Fibroblast of mammary gland (primary cell): ENCODE results near the gene RNF144B.

ENCODE experiments used
- DNase-seq: peaks from one replicate; pipeline ENCODE4 v3.0.0-alpha.2; 2010; ENCODE audit warnings: low read depth
- H3K4me3 ChIP-seq: 2 replicates; pipeline ENCODE4 v1.5.1; 2011; ENCODE audit warnings: low read depth, mild to moderate bottlenecking, low read length, moderate library complexity; ENCODE audit not compliant: control insufficient read depth
- TF ChIP-seq, protein P1 (sequence below): conservative IDR thresholded peaks from 2 replicates; pipeline ENCODE4 v1.5.1; 2011; ENCODE audit warnings: low read depth, low read length, inconsistent platforms; ENCODE audit not compliant: control insufficient read depth, insufficient read depth

The RNF144B gene

DNA sequence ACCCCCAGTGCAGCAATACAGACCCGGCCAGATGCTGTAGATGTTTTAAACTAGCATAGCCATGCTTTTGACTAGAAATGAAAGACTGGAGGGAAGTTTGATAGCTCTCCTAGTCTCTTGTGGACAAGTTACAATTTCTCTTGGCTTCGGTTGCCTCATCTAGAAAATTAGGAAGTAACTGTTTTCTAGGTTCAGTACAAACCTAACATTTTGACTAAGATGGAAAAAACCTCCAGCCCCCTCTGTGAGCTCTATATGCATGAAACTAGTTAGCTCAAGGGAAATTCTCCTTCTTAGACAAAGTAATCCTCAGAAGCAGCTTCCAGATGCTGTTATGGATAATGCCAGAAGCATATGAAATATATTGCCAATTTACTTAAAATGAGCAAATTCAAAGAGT lies 86.6 kb downstream of the RNF144B start:
- TF ChIP-seq, protein P1, sequence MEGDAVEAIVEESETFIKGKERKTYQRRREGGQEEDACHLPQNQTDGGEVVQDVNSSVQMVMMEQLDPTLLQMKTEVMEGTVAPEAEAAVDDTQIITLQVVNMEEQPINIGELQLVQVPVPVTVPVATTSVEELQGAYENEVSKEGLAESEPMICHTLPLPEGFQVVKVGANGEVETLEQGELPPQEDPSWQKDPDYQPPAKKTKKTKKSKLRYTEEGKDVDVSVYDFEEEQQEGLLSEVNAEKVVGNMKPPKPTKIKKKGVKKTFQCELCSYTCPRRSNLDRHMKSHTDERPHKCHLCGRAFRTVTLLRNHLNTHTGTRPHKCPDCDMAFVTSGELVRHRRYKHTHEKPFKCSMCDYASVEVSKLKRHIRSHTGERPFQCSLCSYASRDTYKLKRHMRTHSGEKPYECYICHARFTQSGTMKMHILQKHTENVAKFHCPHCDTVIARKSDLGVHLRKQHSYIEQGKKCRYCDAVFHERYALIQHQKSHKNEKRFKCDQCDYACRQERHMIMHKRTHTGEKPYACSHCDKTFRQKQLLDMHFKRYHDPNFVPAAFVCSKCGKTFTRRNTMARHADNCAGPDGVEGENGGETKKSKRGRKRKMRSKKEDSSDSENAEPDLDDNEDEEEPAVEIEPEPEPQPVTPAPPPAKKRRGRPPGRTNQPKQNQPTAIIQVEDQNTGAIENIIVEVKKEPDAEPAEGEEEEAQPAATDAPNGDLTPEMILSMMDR = no peak
- DNase-seq = no peak
- H3K4me3 ChIP-seq = no peak overlapping the region

DNA sequence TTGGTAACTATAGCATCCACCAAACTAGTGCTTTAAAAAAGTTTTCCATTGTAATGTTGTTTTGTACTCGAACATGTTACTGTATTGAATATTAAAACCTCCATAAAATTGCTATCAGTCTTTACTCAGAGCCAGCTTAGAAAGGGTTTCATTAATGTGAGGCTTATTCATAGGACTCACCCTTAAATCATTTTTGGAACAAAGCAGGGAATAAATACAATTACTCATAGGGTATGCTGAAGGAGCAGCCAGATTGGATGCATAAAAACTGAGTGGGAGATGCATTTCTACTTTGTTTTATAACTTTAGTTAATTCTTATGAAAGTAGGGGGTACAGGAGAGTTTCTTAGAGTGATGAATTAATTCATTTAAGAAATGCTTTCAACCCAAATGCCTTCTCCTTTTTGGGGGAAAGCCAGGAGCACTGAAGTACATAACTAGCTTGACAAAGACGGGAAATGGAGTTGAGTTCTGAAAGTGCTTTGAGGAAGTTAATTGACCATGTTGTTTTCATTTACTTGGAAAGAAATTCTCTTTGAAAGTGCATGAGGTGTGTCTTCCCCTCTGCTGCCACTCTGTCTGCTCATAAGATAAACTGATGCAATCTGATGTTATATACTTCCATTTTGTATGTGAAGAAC lies 90.3 kb downstream of the RNF144B start:
- DNase-seq = peak; percentile 29
- TF ChIP-seq, protein P1 = no peak
- H3K4me3 ChIP-seq = no peak overlapping the region

DNA sequence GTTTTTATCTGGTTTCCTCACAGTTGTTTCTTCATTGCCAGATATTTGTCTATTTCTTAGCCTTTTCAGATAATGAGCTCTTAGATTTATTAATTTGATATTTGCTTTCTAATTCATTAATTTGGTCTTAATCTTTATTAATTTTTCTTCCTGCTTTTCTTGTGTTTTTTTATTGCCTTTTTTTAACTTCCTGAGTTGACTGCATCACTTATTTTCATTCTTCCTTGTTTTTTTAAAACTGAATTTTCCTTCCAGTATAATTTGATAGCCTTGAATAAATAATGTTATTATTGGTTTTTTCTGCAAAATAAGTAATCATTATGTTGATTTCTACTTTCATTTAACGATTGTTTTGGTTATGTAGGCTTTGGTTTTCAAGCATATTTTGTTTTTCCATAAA lies 91.5 kb downstream of the RNF144B start:
- no peak overlapping the region for H3K4me3 ChIP-seq
- TF ChIP-seq, protein P1 = no peak
- DNase-seq = no peak

DNA sequence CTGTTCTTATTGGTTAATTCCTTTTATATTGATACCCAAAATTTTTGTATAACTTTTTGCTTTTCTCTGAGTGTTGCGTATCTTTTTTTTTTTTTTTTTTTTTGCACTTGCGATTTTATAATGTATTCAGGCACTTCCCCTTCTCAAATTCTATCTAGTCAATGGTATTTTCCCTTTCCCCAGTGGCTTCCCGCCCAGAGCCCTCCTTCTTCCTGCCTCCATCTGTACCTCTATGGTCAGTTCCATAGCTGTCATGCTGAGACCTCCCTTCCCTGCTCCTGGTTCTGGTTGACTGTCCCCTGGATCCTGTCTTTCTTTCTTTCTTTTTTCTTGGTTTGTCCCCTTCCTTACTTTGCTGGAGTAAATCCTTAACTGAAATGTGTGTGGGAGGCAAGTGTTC lies 94.7 kb downstream of the RNF144B start:
- TF ChIP-seq, protein P1 = no peak
- no peak overlapping the region for H3K4me3 ChIP-seq
- no peak for DNase-seq

DNA sequence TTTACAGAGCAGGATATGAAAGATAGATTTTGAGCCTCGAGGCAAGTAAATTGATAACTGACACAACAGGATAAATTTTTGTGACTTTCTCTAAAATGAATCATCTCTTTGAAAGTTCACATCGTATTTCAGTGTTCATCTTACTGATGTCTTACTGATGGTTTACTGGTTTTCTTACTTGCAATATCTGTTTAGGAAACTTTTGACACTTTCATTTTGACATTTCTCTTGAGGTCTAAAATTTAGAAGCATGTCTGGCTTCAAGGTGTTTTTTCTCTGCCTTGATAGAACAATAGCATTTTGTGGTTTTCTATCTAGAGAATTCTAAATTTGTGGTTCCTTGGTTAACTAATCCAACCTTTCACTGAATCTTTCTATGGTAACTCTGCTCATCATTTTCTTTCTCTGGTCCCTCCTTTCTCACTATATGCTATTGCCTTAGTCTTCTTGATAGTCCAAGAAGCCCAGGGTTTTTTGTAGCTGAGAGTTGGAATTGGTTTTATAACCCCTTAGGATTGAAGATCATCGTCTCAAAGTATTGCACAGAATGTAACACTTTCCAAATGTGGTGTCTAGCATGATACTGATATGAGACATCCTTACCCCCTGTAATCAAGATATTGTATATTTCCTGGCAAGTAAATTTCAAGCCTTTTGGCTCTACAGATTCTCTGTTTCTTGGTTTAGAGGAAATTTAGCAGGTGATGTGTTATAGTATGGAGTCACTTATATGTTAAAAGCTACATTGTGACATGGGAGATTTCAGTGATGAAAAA lies 98.7 kb downstream of the RNF144B start:
- DNase-seq = no peak
- TF ChIP-seq, protein P1 = no peak
- no peak overlapping the region for H3K4me3 ChIP-seq

DNA sequence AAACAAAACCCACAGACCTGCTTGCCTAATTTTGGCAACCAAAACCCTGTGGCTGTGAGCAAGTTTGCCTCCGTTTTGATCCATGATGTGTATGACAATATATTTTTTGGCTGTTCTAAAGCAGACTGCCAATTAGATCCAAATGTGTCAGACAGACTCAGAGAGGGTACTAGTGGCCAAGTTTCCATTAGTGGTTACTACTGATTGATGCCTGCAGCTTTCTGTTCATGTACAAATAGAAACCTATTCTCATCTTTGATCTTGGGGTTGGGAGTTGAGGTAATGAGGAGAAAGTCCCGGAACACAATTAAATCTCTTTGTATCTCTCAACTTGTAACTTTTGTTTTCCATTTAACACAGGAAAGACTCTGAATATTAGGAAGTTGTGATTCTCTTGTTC lies 100.9 kb downstream of the RNF144B start:
- DNase-seq = no peak
- H3K4me3 ChIP-seq = no peak overlapping the region
- TF ChIP-seq, protein P1 = no peak
